HCT116 (cell line): Measurements from ENCODE around the gene KLHL22.
"Not testable (repeated sequence)": the region's sequence is repeated elsewhere in the genome, so short reads cannot be mapped to it uniquely, and the experiment has no call there.

Source experiments
- CEBPB ChIP-seq: IDR thresholded peaks from 2 replicates; pipeline ENCODE4 v1.6.1; 2012; ENCODE audit warnings: low read depth
- RAD21 ChIP-seq: IDR thresholded peaks from 2 replicates; pipeline ENCODE4 v1.6.1; 2012; ENCODE audit warnings: low read depth, mild to moderate bottlenecking
- TF ChIP-seq, protein P1 (sequence below), 3 experiments: fragments of 200-600 bp in 1 of 3; sonication (generic) in 1 of 3; IDR thresholded peaks in 2 of 3; conservative IDR thresholded peaks in 1 of 3; 2 replicates each; pipeline ENCODE4 v1.5.1; 2012 to 2017; ENCODE audit warnings: low read depth in 2 of 3, low read length in 2 of 3, antibody characterized with exemption in 1 of 3, borderline replicate concordance in 1 of 3, control low read depth in 1 of 3, mild to moderate bottlenecking in 1 of 3, mixed read lengths in 1 of 3, mixed run types in 1 of 3, moderate library complexity in 1 of 3; ENCODE audit not compliant: insufficient read depth in 1 of 3

DNA sequence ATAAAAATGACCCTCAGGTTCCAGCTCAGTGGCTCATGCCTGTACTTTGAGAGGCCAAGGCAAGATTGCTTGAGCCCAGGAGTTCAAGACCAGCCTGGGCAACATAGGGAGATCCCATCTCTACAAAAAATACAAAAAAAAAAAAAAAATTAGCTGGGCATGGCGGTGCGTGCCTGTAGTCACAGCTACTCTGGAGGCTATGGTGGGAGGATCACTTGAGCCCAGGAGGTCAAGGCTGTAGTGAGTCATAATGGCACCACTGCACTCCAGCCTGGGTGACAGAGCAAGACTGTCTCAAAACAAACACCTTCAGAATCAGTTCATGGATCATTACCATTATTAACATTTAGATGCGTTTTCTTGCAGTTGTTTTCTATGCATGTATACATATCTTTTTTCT is 86.2 kb downstream of the KLHL22 start:
- TF ChIP-seq RAD21, CEBPB: not testable (repeated sequence)
- TF ChIP-seq, protein P1, sequence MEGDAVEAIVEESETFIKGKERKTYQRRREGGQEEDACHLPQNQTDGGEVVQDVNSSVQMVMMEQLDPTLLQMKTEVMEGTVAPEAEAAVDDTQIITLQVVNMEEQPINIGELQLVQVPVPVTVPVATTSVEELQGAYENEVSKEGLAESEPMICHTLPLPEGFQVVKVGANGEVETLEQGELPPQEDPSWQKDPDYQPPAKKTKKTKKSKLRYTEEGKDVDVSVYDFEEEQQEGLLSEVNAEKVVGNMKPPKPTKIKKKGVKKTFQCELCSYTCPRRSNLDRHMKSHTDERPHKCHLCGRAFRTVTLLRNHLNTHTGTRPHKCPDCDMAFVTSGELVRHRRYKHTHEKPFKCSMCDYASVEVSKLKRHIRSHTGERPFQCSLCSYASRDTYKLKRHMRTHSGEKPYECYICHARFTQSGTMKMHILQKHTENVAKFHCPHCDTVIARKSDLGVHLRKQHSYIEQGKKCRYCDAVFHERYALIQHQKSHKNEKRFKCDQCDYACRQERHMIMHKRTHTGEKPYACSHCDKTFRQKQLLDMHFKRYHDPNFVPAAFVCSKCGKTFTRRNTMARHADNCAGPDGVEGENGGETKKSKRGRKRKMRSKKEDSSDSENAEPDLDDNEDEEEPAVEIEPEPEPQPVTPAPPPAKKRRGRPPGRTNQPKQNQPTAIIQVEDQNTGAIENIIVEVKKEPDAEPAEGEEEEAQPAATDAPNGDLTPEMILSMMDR (IDR thresholded peaks at IDR 0.05 in 2 of 3, conservative IDR thresholded peaks at IDR 0.05 in 1 of 3; ENCODE audit: borderline replicate concordance in 1 of 3, insufficient read depth in 1 of 3, low read depth in 2 of 3, low read length in 2 of 3), result not testable (repeated sequence)
